Cortex of kidney (tissue), 1 donor: ENCODE measurements around the gene NCBP2.

ENCODE experiments used
- DNase-seq: peaks from one replicate; lab custom pipeline; 2025; lab: John Stamatoyannopoulos, UW

The NCBP2 gene

DNA sequence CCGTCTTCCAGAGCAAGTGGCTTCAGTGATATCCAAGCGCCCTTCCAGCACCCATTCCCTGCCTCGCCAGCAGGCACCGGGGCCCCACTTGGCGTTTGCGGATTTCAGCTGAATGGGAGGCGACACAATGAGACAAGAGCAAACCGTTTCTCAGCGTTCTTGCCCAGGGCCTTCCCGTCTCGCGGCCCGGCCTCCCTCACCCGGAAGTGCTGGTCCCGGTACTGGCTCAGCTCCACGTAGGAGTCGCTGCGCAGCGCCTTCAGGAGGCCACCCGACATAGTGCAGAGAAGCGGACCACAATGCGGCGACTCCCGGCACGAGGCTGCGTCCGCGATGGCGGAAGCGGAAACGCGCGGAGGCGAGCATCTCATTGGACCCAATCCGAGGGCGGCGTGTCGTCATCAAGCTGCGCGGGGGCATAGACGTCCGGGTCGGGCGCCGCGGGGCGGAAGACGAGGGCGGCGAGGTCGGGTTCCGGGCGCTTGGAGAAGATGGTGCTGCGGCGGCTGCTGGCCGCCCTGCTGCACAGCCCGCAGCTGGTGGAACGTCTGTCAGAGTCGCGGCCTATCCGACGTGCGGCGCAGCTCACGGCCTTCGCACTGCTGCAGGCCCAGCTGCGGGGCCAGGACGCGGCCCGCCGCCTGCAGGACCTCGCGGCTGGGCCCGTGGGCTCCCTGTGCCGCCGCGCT, at the start of gene NCBP2:
NCBP2 (minus strand) TSS at position 303 of the 689 bp plus-strand sequence; CDS start at position 278, 25 bp downstream.
- peak; percentile 85 for DNase-seq

DNA sequence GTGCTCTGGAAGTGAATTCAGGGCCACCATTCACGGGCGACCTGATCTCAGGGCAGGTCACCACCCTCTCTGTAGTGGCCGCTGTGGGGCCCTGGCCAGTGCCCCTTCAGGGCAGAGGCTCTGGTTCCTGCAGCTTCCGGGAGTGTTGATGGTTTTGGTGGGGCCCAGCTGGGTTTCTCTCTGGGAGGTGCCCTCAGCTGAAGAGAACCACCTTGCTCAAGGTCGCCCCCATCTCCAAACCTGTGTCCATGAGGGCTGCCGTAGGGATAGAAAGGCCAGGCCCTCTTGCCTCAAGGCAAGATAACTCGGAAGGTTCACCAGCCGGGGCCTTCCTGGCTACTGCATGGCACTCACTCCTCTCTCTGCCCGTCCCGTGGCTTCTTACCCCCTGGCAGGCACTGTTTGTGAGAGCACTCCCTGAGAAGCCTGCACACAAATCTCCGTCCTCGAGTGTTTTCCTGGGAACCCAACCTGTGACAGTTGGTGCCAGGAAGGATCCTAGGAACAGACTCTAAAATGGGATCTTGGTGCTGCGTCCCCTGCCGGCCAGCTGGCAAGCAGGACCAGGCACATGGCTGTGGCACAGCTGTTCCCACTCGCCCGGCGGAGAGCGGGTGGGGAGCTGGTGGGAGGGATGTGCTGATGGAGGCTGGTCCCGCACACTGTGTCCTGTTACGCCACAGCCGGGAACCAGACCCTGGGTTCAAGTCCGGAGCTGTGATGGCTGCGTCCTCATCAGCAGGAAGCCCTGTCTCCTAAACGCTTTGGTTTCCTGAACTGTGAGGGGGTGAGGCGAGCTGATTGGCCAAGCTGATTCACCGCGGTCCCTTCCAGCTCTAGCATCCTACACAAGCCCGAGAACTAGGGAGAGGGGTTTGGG, 49.5 kb upstream of the NCBP2 start:
- DNase-seq: no peak

DNA sequence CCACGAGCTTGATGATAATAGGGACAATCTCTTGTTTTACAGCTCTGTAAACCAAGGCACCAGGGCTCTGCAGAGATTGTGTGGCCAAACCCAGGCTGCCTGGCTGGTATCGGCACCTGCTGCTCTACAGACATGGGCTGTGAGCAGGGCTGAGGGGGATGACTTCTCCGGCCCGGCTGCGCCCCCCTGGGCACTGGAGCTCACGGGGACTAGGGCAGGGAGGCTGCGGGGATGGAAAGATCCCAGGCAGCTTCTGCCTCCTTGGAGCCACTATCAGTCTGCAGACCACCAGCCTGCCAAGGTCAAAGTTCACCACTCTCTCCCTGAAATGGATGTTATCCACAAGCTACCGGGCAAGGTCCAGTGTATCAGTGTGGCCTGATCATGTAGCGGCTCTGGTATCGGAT, 48.3 kb upstream of the NCBP2 start:
- DNase-seq: no peak

DNA sequence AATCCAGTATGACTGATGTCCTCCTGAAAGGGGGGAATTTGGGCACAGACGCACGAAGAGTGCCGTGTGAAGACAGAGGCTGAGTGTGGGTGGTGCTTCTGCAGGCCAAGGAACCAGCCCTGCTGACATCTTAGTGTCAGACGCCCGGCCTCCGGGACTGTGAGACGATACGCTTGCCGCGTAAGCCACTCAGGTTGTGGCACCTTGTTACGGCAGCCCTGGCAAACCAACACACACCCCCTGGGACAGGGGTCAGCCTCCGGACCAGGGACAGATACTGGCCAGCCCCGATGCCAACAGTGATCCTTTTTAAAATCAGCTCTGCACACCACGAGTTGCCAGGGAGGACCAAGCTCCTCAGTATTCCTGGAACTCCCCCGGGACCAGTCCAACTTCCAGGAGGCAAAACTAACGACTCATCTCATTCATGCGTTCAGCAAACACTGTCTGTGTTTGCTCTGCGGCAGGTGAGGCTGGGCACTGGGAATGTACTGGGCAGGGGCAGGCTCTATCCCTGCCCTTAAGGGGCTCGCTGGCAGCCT, 47.5 kb upstream of the NCBP2 start:
- DNase-seq: no peak

DNA sequence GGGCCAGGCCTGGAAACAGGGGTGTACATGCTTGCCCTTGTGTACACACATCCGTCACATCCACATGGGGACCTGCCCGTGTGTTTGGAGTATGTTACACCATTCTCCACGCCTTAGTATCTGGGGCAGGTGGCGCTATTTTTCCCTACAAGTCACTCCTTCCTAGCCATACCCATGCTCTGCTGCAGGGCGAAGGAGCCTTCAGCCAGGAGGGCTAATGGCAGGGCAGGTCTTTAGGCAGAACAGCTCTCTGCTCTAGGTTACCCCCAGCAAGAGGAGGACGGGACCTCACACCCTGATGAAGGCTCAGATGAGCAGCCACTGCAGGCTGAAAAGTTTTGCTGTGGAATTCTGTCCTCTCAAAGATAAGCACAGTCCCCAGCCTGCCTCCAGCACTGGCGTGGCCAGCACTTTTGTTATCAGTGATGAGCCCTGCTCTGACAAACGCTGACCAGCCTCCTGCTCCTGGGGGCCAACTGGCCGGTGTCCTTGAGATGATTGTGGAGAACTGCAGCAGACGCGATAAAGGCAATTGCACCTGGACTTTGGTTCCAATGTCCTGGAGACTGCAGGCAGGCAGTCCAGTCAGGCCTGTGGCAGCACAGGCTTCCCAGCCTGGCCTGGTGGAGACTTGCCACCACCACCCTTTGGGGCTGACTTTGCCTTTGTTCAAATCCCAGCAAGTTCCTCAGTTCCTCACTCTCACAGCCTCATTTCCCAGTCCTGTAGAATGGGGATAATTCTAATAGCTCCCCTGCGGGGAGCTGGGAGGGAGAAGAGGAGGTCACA, 46.1 kb upstream of the NCBP2 start:
- DNase-seq: no peak

DNA sequence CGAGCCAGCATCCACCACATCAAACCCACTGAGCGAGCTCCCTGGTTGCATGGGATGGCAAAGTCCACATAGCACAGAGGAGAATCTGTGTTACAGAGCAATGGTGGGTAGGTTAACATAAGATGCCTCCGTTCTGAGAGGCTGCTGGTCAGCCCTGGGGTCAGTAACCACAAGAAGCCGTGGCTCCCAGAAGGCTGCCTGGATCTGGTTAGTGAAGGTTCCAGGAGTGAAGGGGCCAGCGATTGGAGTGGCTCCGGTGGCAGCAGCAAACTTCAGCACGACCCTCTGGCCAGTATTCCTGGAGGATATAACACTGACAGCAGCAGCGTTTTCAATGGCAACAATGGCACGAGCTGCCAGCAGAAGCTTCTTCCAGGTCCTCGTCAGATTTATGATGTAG, 44.7 kb upstream of the NCBP2 start:
- no peak for DNase-seq

DNA sequence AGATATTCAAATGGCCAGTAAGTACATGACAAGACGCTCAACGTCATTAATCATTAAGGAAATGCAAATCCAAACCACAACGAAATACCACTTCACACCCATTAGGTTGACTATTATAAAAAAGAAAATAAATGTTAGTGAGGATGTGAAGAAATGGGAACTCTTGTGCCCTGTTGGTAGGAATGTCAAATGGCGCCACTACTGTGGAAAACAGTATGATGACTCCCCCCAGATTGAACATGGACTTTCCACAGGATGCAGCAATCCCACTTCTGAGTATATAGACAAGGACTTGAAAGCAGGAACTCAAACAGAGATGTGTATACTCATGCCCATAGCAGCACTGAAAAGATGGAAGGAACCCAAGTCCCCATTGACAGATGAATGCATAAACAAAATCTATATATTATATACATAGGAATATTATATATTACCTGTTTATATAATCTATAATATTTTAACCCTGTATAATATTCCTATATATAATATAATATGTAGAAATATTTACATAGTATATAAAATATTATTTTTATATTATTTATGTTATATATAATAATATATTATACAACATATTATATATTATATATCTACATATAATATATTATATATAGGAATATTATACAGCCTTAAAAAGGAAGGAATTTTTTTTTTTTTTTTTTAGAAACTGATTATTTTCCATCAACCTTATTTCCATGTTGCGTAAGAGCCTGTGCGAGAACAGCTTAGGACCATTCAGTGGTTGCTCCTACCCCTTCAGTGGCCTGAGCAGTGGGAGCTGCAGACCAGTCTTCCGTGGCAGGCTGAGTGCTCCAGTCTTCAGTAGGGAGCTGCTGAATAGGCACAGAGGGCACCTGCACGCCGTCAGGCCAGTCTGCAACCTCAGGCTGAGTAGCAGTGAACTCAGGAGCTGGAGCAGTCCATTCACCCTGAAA, 43.9 kb upstream of the NCBP2 start:
- no peak for DNase-seq

DNA sequence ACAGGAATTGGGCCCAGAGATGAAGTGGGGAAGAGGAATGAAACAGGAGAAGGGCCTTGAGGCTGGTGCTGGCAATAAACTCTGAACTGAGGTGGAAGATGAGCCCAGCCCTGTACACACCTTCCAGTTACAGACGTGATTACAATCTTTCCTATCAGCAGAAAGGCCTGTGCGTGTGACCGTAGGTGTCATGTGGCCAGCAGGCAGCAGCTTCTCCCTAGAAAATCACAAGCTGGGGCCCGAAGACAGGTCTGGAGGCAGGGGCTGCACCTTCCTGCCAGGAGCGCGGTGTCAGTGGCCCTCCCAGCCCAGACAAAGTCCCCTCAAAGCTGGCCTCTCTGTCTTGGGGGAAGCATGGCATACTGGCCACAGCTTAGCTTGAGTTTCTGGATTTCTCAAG, 43.0 kb upstream of the NCBP2 start:
- DNase-seq: no peak

DNA sequence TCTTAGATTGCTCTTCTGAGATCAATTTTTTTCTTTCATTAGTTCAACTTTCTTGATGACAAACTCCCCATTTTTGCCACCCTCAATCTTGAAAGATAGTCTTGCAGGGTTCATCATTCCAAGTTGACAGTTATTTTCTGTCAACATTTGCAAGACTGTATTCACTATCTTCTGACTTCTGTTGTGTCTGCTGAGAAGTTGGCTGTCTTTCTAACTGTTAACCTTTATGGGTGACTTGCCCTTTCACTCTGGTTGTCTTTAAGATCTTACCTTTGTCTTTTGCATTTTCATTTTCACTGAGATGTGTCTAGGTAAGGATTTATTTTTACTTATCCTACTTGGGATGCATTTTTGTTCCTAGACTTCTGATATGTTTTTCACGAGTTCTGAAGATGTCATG, 40.9 kb upstream of the NCBP2 start:
- no peak for DNase-seq

DNA sequence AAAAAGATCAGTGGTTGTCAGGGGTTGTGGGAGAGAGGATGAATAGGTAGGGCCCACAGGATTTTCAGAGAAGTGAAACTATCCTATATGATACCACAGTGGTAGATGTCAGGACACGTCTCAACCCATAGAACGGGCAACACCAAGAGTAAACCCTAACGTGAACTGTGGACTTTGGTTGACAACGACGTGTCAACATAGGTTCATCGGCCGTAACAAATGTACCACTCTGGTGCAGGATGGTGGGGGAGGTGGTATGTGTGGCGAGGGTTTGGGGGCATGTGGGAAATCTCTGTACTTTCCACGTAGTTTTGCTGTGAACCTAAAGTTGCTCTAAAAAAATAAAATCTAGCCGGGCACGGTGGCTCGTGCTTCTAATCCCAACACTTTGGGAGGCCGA, 39.3 kb upstream of the NCBP2 start:
- no peak for DNase-seq

DNA sequence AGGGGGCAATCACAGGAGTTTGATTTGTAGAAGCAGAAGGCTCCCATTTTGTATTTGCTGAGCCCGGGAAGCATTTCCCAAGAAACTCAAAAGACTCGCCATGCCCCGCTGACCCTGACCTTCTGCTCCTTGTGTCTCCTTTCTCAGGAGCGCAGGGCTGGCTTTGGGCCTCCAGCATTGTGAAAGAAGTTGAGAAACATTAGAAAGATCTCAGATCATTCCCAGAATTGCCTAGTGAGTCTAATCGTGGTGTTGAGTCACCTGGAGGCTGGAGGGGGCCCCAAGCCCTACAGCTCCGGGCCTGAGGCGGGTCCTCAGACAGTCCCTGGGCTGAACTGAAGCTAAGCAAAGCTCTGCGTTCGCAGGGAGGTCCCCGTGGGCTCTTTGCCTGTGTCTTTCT, 37.2 kb upstream of the NCBP2 start:
- no peak for DNase-seq

DNA sequence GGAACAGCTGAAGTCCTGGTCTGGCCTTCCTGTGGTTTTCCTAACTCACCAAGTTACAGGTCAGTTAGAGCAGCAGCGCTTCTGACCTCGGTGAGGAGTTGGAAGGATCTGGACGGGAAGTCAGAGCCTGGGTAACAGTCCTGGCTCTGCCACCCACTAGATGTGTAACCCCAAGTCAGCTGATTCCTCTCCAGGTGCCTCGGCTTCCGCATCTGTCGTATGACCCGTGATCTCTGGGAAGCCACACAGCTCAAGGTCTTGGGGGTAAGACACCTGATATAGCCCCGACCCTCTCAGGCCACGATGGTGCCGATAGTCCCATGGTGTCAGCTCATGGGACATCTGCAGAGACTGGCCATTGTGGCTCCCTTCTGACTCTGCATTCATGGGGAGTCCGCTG, 34.6 kb upstream of the NCBP2 start:
- no peak for DNase-seq

DNA sequence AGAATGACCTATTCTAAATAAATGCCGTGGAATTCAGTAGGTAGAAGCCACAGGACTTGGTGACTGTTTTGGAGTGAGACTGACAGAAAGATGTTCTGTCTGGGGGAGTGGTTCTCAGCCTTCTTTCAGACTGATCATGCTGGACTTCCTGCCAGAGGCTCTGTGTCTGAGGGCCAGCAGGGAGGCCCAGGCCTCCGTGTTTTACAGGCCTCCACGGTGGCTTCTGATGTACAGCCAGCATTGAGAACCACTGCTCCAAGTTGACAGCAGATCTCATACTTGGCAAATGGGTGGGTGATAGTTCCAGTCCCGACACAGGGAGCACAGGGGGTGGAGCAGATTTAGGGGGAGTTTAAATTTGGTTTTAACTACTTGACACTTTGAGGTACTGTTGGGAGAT, 33.0 kb upstream of the NCBP2 start:
- DNase-seq: no peak

DNA sequence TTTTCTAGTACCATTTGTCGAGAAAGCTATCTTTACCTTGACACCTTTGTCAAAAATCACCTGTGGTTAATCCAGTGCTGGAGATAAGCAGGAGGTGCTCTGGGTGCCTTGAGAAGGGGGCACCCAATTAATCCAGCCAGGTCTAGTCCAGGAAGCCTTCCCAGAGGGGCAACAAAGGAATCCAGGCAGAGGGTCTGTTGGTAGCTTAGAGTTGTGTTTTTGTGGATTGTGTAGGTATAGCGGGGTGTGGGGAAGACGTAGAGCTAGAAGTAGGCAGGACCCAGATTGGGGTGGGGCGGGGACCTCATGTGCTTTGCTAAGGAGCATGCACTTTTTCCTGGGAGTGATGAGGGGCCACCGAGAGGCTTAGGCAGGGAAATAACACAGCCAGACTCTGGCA, 32.3 kb upstream of the NCBP2 start:
- no peak for DNase-seq

DNA sequence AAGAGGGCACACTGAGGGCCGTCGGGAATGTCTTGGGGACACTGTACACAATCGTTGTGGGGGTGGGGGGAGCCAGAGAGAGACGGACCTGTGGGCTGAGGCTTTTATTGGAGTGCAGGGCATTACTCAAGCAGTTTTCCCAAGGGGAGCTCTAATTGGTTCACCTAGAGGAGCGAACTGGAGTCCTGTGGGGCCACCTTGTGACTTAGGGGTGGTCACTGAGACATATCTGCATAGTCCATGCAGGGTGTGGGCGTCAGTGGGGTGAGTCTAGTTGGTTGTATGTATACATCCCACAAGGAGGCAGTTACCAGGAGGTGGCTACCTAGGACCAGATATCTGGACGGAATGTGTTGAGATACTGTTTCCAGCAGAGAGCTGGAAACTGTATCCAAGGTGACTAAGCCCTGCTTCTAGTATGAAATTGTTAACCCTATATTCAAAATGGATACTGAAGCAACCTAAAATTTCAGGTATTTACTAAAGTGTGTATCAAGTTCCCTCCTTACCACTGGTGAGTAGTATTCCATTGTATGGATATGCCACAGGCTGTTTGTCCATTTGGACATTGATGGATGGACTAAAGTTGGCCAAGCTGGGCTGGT, 28.9 kb upstream of the NCBP2 start:
- DNase-seq: no peak

DNA sequence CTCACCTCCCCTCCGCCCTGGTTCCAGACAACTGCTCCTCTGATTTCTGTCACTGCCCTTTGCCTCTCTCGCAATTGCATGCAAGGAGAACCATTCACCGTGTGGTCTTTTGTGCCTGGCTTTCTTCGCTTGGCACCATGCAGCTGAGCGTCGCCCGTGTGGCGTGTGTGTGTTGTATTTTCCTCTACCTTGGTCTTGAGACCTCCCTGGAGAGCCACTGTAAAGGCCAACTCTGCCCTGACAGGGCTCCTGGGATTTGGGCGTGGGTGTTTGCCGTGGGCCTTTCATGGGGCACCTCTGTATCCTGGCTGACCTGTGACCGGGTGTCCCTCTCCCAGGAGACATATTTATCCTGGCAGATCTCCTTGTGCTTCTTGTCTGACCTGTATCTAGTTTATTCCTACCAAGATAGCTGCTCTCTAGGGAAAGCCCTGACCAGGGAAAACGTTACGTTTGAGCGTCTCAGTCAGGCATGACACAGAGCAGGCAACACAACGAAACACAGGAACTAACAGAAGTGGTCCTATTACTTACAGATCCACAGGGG, 28.3 kb upstream of the NCBP2 start:
- no peak for DNase-seq

DNA sequence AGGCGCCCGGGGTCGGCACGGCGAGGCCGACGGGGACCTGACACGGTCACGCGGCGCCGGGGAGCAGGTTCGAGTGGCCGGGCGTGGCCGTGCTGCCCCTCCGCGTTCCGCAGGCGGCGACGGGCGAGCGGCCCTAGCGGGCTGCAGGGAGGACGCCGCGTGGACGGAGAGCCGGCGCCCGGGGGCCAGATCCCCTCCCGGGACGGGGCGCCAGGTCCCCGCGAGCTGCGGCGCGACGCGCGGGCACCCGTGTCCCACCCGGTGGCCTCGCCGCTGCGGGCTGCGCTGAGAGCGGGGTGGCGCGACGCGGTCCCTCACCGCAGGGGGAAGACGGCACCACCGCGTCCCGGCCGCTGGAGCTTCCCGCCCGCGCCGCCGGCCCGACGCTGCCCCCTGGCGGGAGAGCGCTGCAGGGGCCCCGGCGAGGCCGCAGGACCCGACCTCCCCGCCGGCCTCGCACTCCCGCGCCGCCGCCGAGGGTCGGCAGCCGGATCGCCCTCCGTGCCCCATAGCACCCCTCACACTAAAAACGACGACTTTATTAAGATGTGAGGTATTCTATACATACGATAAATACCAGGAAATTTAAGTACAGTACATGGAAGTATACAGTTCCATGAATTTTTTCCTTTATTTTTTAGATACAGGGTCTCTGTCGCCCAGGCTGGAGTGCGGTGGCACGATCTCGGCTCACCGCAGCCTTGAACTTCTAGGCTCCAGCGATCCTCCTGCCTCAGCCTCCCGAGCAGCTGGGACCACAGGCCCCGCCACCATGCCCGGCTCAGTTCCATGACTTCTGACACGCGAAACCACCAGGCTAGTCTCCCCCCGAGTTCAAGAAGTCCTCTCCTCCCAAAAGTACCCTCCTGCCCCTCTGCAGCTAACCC, 27.6 kb upstream of the NCBP2 start:
- DNase-seq: no peak

DNA sequence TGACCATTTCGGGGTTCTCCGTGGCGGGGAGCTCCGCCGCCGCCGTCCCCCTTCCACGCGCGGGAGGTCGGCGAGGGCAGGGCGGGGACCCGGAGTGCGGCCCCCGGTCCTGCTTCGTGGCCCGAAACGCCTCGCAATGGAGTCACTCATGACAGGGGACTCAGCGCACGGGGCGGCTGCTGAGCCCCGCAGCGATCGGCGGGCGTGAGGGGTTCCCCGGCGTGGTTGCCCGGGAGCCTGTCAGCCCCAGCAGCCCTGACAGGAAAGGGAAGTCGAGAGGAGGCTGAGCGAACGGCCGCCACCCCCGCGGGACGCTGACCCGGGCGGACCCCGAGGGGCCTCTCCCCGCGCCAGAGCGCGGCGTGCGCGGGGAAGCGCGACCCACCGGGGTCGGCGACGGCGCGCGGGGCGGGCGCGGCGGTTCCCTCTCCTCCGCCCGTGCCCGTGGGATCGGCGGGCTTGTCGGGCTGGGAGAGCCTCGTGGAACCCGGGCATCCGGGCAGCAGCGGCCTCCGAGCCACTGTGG, 26.9 kb upstream of the NCBP2 start:
- no peak for DNase-seq
